Ecto neural progenitor cell (in vitro differentiated cells): ENCODE data around the gene GLP1R.

Experiments used
- DNase-seq: peaks from one replicate; pipeline ENCODE4 v3.0.0-alpha.2; 2018; ENCODE audit warnings: low spot score

GLP1R gene

DNA sequence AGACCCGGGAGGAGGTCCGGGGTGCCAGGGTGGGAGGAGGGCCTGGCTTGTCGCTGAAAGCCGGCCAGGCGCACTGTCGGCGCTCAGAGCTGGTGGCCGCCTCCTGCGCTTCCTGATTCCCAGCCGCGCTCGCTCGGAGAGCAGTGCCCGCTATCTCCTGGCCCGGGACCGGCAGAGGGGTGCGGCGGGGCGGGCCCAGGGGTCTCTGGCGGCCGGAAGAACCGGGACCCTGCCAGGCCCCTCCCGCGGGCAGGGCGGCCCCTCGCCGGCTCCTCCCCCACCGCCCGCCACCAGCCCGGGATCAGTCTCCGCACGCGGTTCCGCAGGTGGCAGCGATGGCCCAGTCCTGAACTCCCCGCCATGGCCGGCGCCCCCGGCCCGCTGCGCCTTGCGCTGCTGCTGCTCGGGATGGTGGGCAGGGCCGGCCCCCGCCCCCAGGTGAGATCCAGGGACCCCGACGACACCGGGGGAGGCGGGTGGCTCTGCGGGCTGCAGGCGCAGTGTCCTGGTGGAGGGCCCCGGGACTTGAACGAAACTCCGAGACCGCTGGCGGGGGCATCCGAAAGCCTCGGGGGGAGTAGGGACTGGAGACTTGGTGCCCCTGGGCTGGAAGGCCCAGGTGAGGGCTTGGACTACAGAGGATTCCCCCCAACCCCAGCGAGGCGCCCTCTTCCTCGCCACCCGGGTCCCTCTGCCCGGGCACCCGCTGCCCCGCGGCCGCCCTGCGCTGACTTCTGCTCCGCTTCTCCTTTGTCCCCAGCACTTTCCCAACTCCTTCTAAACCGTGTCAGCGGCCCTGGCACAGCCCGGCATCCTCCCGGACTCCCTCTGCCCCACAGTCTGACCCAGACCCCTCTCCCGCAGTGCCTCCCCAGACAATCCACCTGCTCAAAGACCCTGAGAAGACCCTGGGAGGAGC is at the start of gene GLP1R:
GLP1R (plus strand) TSS at position 301 of the 919 bp plus-strand sequence; CDS start at position 361, 60 bp downstream.
- peak; percentile 73 for DNase-seq

DNA sequence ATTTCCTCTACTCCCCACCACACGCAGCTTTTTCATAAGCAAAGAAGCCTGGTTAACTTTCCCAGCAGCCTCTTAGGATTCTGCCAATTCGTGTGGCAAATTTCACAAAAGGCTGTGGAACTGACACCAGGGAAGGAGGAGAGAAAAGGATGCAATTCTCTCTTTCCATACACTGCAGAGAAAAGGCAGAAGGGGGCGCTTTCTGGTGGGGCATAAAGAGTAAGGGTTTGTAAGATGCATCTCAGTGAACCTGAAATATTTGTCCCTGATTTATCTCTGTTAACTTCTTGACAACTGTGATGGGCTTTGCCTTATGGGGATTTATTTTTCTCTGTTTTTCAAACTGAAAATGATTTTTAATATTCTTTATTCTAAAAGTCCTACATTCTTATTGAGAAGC is 45.5 kb upstream of the GLP1R start:
- DNase-seq, result no peak

DNA sequence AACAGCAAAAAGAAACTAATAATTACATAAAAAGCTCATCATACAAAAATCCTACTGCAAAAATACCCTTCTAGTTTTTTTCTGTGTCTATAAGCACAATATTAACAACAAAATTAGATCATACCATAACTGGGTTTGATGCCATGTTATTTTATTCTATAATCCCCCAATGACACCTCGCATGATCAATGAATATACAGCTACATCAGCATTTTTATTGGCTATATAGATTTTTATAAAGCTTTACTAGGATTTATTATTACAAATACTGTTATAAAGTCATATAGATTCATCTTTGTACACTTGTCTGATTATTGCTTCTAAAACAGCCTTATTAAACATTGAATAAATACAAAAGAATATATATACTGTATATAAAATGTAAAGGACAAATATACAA is 45.1 kb upstream of the GLP1R start:
- no peak for DNase-seq

DNA sequence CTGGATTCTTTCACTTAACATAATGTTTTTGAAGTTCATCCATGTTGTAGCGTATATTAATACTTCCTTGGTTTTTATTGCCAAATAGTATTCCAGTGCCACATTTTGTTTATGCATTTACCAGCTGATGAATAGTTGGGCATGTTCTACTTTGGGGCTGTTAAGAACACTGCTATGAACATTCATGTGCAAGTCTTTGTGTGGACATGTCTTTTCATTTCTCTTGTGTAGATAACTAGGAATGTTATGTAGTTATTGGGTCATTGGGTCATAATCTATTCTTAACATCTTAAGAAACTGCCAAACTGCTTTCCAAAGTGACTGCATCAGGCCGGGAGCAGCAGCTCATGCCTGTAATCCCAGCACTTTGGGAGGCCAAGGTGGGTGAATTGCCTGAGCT is 43.8 kb upstream of the GLP1R start:
- no peak for DNase-seq

DNA sequence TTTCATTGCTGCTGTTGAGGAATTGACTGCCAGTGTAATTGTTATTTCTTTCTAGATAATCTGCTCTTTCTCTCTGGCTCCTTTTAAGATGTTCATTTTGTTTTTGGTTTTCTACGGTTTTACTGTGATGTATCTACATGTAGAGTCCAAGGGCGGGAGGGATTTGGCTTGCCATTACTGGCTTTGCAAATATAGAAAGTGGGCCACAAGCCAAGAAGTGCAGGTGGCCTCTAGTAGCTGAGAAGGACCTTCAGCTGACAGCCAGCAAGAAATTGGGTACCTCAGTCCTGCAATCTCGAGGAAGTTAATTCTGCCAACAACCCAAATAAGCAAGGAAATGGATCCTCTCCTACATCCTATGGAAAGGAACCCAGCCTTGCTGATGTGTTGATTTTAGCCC is 42.8 kb upstream of the GLP1R start:
- no peak for DNase-seq

DNA sequence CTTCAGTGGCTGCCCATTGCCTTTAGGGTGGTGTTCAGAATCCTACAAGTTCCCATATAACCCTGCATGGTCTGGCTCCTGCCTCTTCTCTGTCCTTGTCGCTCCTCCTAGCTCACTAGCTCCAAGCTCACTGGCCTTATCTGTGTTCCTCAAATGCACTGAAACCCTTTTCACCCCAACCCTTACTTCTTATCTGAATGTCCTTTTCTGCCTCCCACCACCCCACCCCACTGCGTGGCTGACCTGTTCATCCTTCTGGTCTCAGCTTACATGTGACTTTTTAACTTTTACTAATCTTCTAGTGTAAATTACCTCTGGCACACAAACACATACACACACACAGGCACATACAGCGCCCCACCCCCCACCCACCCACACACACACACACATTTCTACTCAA is 41.0 kb upstream of the GLP1R start:
- no peak for DNase-seq

DNA sequence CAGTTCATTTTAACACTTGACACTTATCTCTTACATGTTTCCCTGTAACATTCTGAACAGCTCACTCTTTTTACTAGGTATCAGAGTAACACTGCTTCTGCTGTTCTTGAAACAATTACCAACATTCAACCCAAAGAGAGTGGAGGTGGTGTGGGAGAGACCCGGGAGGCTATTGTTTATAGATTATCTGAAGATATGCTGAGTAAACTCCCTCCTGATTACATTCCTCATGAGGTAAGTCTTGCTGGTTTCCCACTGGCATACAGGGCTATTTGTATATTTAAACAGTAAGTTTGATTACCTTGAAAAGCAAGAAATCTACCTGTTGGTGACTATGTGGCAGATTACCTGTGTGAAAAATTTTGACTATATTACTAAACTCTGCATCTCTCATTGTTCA is 39.8 kb upstream of the GLP1R start:
- DNase-seq, result no peak

DNA sequence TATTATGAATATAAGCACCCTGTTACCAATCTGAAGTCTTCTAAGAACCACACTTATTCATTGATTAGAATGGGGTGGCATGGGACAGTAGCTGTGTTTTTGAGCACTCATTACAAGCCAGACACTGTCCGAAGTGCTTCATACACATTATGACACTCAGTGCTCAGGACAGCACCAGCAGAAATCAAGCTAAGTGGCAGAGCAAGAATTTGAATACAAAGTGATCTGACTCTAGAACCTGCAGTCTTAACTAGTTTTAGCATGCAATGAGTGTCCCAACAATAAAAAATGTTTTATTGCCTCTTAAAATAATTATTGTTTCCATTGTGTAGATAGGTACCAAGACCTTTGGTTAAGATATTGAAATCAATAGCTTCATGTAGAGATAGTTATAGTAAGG is 39.1 kb upstream of the GLP1R start:
- no peak for DNase-seq

DNA sequence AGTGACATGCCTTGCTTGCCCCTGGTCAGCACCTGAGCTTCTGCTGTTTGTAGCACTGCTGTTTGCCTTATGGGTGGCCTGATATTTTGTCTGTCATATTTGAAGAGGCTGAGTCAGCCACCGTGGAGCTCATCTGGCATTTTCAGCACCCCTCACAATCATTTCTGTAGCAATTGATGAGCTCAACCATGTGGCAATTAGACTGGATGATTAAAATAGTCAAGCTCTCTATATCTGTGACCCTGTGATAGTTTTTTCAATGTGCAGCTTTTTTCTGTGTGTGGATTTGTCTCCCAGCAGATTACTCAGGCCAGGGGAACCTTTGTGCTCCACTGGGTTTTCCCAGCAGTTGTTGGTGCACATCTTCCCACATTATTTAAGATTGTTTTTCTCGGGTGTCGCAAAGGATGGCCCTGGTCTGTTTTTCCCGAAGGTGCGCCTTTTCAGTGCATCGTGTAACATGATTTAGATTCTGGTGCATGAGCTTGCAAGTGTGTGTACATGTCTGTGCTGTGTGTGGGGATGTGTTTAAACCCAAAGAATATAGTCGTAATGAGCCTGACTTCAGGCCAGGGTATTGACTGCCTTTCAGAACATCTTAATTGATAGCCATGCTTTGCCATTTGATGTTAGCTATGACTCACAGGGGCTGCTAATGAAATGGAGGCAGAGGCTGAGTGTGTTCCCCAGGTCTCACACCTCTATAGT is 31.6 kb upstream of the GLP1R start:
- DNase-seq, result no peak

DNA sequence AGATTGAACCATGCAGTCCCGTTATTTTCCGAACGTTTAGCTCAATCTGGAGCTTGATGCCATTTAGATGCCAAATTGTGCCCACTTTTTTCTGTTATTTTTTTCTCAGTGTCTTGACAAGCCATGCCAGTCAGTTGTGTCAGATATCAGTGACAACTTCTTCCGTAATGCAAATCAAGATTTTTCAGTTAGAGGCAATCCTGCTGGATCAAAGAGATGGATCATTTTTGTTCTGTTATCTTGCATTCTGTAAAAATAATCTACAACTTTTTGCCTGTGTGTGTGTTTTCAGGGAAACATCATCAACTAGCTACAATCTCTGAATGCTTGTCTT is 31.1 kb upstream of the GLP1R start:
- no peak for DNase-seq

DNA sequence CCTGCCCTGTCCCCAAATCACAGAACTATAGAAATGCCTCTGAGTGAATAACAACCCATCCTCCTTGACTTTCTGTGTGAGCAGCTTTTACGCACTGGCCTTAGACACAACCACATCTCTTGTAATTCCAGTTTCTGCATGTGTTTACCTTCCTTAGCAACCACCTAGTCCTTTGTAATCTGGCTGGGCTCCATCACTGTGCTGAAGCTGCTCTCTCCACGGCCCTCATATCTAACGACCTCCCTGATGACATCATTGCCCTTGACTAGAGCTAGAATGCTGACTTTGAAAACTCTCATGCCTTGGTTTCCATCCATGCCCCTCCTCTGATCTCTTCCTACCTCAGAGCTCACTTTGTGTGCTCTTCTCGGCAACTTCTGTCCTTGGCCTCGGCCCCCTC is 30.5 kb upstream of the GLP1R start:
- DNase-seq, result no peak

DNA sequence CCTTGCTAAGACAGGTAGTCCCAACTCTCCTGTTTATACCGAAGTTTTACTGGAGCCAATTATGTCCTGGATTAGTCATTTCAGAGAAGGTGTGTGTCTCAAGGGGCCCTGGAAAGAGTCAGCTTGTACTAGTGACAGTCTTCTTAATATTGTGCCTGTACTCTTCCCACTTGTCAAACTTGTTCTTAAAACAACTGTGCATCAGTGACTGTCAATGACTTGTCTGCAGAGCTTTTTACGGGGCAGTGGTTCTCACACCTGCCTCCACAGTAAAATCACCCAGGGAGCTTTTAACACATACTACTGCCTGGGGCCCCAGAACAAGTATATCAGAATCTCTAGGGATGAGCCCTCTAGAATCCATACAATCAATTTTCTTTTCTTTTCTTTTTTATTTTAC is 28.4 kb upstream of the GLP1R start:
- DNase-seq, result no peak

DNA sequence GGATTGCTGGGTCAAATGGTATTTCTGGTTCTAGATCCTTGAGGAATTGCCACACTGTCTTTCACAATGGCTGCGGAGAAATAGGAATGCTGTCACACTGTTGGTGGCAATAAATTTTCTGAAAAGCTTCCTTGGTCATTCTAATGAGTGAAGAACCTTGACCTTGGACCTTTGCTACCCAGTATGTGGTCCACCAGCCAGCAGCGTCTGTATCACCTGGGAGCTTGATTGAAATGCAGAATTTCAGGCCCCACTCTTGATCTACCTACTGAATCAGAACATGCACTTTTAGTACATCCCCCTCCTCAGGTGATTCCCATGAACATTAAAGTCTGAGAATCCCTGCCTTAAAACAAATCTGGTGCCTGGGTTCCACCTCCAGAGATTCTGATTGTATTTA is 27.5 kb upstream of the GLP1R start:
- no peak for DNase-seq

DNA sequence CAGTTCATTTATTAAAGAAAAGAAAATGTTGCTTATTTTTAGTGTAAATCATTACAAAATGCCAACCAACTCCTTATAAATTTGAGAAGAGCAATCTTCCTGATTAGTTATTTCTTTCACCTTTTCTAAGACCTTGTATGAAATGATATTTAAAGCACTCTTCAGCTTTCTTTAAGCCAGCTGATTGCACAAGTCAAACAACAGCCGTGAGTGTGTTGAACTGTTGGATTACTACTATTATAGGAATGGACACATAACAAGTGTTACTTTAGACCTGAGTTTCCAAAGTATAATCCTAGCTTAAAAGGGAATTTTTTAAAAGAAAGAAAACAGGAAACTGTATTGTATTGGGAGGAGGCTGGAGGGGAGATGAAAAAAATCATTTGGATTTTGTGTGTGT is 26.8 kb upstream of the GLP1R start:
- DNase-seq, result no peak

DNA sequence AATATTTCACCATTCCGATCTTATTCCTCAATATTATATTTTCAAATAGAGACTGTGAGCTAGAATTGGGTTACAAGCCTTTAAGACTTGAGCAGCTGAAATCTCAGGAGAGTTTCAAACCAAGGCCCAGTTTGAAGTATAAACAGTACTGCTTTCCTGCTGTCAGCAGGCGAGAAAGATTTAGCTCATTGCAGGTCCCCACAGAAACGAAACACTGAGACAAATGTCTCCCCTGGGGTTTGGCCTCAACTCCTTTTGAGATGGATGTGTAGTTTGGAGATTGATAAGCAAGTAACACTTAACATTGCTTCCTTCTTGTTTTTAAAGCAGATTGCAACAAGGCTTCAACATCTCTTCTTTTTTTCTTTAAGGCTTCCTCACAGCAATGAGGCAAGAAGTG is 22.4 kb upstream of the GLP1R start:
- DNase-seq, result no peak

DNA sequence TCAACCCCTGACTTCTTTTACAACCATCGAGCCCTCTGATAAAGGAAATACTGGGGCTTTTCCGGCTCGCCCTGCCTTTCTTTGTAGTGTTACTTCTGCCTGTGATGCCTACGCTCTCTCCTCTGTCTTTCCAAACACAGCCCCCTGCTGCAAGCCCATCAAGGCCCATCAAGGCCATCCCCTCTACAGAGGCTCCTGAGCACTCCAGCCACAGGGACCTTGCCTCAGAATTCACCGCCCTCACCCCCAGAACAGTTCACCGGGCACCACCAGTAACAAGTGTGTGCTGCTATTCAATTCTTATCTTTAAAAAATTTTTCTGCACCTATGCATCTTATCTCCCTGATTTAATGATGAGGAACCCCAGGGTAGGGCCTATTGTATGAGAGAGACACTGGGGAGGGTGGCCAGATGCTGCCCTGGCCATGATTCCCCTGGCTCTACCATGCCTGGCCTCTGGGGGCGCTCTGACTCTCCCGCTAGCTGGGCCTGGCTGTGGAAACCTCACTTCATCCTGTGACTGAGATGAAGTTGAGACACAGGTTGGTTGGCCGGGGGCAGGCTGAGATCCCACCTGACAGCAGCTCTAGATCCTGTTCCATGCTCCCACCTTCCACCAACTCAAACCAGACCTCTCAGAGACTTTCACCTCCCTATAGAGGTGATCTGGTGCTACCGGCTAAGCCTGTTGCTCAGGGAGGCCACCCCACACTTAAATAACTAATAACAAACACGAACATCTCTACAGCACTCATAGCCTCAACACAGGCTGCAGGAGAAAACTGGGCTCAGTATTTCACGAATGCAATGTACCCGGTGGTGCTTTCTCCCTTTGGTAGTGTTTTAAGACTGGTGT is 19.2 kb upstream of the GLP1R start:
- peak; percentile 73 for DNase-seq

DNA sequence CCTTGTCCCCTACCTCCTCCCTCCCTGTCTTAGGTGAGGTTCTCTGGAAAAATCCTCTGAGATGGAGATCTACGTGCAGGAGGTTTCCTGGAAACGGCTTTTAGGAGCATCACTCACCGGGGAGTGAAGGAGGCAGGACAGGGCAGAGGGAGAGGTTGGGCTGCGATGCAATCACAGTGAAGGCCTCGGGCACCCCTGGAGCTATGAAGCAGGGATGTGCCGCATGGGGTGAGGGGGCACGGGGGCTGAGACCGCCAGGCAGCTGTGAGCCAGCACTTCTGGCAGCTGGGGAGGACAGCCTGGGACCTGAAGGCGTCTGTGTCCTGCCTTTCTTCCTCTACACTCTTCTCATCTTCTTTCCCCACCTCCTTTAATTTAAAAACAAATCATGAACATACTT is 12.9 kb upstream of the GLP1R start:
- no peak for DNase-seq

DNA sequence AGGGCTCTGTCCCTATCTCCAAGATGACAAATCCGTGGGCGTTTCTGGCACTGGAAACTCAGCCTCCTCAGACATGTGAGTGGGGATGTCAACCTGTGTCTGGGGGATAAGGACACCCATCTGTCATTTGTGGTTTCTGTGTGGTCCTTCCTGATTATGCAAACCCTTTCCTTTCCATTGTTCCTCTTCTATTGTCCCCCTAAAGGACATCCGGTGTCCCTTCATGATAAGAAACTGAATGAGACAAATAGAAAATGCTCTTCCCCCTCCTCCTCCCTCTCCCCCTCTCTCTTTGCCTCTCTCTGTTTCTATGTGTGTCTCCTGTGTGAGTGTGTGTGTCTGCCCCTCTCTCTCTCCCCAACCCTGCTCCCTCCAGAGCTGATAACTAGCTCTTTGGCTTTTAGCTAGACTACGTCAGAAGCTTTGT is 11.5 kb upstream of the GLP1R start:
- no peak for DNase-seq

DNA sequence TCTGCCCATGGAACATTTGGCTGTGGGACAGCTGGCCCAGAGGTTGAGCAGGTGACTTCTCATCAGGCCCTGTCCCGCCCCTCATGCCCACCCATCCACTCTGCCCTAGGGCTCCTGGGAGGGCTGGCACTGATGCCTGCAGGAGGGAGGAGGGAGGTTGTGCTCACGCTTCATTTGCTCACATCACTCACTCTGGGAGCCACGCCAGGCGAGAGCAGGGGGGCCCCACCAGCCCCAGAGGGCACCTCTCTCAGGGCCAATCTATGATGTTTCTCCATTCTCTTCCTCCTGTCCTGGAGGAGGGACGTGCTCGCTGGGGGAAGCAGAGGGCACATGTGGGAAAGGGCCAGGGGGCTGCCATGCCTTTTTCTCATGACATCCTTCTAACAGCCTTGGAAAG is 10.9 kb upstream of the GLP1R start:
- DNase-seq, result no peak

DNA sequence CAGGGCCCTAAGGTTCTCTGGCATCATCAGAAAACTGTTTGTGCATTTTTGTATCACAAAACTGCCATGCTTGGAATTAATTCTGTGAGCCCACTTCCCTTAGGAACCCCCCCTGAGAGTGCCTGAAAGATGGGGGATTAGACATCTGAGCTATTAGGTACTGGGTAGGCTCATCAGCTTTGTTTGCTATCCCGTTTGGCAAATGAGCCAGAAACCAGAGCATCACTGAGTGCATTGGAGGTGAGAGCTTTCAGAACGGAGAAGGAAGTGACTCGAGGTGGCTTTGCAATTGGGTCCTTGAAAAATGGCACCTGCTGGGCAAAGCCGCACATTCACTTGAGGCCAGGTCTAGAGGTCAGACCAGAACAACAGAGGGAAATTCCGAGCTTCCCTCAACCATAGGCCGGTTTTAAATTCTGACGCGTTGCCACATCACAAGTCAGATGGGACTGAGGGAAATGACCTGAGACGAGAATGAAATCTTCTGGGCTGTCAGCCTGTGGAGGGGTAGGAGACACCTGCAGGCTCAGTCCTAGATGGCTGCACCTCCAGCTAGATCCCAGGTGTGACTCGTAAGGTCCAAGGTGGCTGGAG is 8.4 kb upstream of the GLP1R start:
- no peak for DNase-seq

DNA sequence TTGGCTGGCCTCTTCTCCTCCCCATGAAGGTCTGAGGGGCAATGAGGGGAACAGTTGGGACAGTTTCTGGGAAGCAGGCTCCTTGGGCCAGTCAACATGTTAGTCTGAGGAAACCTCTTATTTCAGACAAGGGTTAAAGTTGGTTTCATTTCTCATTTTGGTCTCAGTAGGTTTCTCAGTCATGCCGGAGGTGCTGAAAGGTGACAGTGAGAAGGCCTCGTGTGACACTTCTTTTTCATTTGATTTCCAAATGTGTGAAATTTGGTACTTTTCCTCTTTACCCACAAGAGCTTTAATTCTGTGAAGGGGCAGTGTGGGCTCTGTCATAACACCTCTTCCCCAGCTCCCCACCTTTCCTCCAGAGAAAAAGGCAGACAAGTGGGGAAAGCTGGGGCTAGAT is 7.5 kb upstream of the GLP1R start:
- DNase-seq, result no peak

DNA sequence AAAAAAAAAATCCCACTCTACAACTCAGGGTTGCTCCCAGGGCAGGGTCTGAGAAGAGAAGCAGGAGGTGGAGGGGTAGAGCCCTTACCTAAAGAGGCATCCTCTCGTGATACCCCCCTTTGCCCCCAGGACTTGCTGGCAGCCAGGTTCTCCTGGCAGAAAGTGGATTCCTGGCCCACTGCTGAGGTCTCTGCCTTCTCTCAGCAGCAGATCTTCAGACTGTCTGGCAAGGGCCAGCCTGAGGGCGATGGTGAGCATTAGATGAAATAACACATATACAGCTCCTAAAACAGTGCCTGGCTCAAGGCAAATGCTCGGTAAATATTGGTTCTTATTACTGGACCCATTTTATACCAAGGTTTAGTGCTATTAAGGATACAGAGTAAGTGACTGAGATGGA is 4.8 kb upstream of the GLP1R start:
- no peak for DNase-seq
